HFFc6 (cell line): ENCODE measurements around the gene TEPSIN. TPM values are rescaled to one million over a fixed set of nuclear protein-coding genes. Genes with fewer than 3 reads are reported as not detected.

Experiments
- DNase-seq: peaks from one replicate; pipeline ENCODE4 v3.0.0-alpha.2; 2018
- H3K27ac Mint-ChIP-seq: 2 replicates; pipeline ENCODE4 v1.8.0; 2020; ENCODE audit warnings: mild to moderate bottlenecking, mixed read lengths
- H3K27me3 Mint-ChIP-seq: 2 replicates; pipeline ENCODE4 v1.8.0; 2021; ENCODE audit warnings: mild to moderate bottlenecking, moderate library complexity, mixed read lengths; ENCODE audit not compliant: insufficient read depth
- H3K36me3 Mint-ChIP-seq: 2 replicates; pipeline ENCODE4 v1.8.0; 2021; ENCODE audit warnings: low read depth, mixed read lengths
- H3K4me1 Mint-ChIP-seq: 2 replicates; pipeline ENCODE4 v1.8.0; 2020; ENCODE audit warnings: low read depth, mixed read lengths
- H3K4me3 Mint-ChIP-seq: 2 replicates; pipeline ENCODE4 v1.8.0; 2020; ENCODE audit warnings: mild to moderate bottlenecking, moderate library complexity, mixed read lengths
- H3K9me3 Mint-ChIP-seq: 2 replicates; pipeline ENCODE4 v1.8.0; 2020; ENCODE audit warnings: mild to moderate bottlenecking, mixed read lengths
- CTCF ChIP-seq: fragments of 200-600 bp; sonication (generic); IDR thresholded peaks from 2 replicates; pipeline ENCODE4 v1.5.0; 2021; ENCODE audit warnings: antibody characterized with exemption, mild to moderate bottlenecking
- total RNA-seq, 6 experiments: library from RNA; stranded (reverse); fragmentation: NEBNext Ultra II Directional; extraction: Animal tissue kit (Norgen Biotek cat#: 25700); gene quantifications; 2 replicates in 1 of 6; 3 replicates in 5 of 6; pipeline ENCODE4 v1.2.3, GENCODE V29; 2021

Gene TEPSIN
- total RNA-seq, 6 experiments from 2014 or later, result 16.2 to 22.5 (median 19.0) TPM

GRCh38 chr17:81249223-81250040 lies 10.6 kb upstream of the TEPSIN start:
- Mint-ChIP-seq H3K27ac (no peak overlapping the region), H3K27me3 (0 out of 2 replicates have a peak, but pooled peaks cover 1% of the 10 kb centered on the region), H3K36me3 (0 out of 2 replicates have a peak, but pooled peaks cover 5% of the 10 kb centered on the region), H3K9me3 (peaks cover 4% of the 10 kb centered on the region; the same call in 1 of the 2 replicates), H3K4me1 (no peaks in the 10 kb centered on the region; the same call in 1 of the 2 replicates), H3K4me3 (no peak overlapping the region; the same call in 1 of the 2 replicates)
- TF ChIP-seq CTCF, result no peak
- DNase-seq, result no peak

- H3K36me3 Mint-ChIP-seq, result 0 out of 2 replicates have a peak, but pooled peaks cover 5% of the 10 kb centered on the region
- H3K9me3 Mint-ChIP-seq, result peaks cover 4% of the 10 kb centered on the region; the same call in 1 of the 2 replicates
- TF ChIP-seq CTCF, result no peak
- H3K4me3 Mint-ChIP-seq, result no peak overlapping the region
- 0 out of 2 replicates have a peak, but pooled peaks cover 1% of the 10 kb centered on the region for H3K27me3 Mint-ChIP-seq
- H3K4me1 Mint-ChIP-seq, result no peaks in the 10 kb centered on the region; the same call in 1 of the 2 replicates
- no peak for DNase-seq
- H3K27ac Mint-ChIP-seq, result no peak overlapping the region
Observed at GRCh38 chr17:81248649-81249048, 9.8 kb upstream of the TEPSIN start.

- DNase-seq, result no peak
- Mint-ChIP-seq H3K27me3 (peaks cover 3% of the 10 kb centered on the region; the same call in 1 of the 2 replicates), H3K4me3 (no peak overlapping the region), H3K27ac (no peak overlapping the region), H3K4me1 (no peaks in the 10 kb centered on the region; the same call in 1 of the 2 replicates), H3K36me3 (0 out of 2 replicates have a peak, but pooled peaks cover 5% of the 10 kb centered on the region), H3K9me3 (peaks cover 4% of the 10 kb centered on the region; the same call in 1 of the 2 replicates)
- no peak for TF ChIP-seq CTCF
Observed at GRCh38 chr17:81247339-81247990, 8.6 kb upstream of the TEPSIN start.

- peaks cover 4% of the 10 kb centered on the region; the same call in 1 of the 2 replicates for H3K9me3 Mint-ChIP-seq
- no peak overlapping the region for H3K4me3 Mint-ChIP-seq
- peaks cover 6% of the 10 kb centered on the region for H3K27me3 Mint-ChIP-seq
- 0 out of 2 replicates have a peak, but pooled peaks cover 5% of the 10 kb centered on the region for H3K36me3 Mint-ChIP-seq
- no peak for DNase-seq
- no peak for TF ChIP-seq CTCF
- H3K27ac Mint-ChIP-seq, result no peak overlapping the region
- H3K4me1 Mint-ChIP-seq, result peaks cover 6% of the 10 kb centered on the region; the same call in 1 of the 2 replicates
Observed at GRCh38 chr17:81246679-81247338, 8.0 kb upstream of the TEPSIN start.

GRCh38 chr17:81246343-81246670 lies 7.5 kb upstream of the TEPSIN start:
- DNase-seq, result no peak
- Mint-ChIP-seq H3K27ac (no peak overlapping the region), H3K36me3 (0 out of 2 replicates have a peak, but pooled peaks cover 5% of the 10 kb centered on the region), H3K4me3 (no peak overlapping the region), H3K27me3 (peaks cover 8% of the 10 kb centered on the region), H3K9me3 (peaks cover 4% of the 10 kb centered on the region; the same call in 1 of the 2 replicates), H3K4me1 (peaks cover 10% of the 10 kb centered on the region; the same call in 1 of the 2 replicates)
- TF ChIP-seq CTCF, result no peak
